ENCODE measurements around the gene TRAF3IP1. TPM values are rescaled to one million over a fixed set of nuclear protein-coding genes. Genes with fewer than 3 reads are reported as not detected.

Gene TRAF3IP1
- total and polyA plus RNA-seq, 10 donors: 2.6 to 19.2 (median 8.8) TPM

DNA sequence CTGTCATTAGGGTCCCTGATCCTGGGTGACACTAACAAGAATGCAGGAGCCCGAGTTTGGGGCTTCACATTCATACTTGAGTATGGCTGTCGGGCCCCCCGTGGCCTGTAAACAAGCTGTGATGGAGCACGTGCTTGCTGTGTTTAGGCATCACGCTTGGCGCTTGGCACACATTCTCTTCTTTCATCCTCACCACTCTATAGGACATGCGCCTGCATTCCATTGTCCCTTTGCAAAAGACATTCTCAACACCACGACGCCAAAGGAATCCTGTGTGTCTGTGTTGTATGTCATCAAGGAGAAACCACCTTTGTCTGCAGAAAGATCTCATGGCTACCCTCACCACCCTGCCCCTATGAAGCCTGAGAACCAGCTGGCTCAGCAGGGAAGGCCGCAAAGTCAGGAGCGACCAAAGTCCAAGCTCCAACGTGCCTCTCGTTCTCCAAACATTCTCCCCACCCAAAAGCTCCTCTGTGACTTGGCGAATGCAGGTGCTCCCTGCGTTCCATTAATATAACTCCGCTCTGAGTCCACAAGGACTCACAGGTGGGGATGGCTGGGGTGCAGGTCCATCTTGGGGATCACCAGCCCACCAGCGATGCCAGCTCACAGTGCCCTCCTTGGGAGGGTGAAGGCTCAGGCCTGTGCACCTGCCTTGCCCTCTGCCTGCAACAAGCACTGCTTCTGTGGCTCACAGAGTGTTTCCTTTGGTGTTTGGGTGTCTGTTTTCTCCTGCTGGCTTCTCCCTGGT, 25.8 kb upstream of the TRAF3IP1 start:
- H3K9me3 ChIP-seq: no peaks in the 10 kb centered on the region
- H3K4me1 ChIP-seq: peaks cover 3 to 10% (median 5%) of the 10 kb centered on the region in 6 donors
- peak; percentile 41 for DNase-seq
- WGBS, 5 donors: 86 to 92% (median 91%) methylated on average over 16 to 17 of the region's 17 CpGs
- H3K4me3 ChIP-seq: no peak overlapping the region
- H3K36me3 ChIP-seq: no peaks in the 10 kb centered on the region
- peaks cover 0 to 12% (median 0%) of the 10 kb centered on the region in 7 donors for H3K27me3 ChIP-seq (replicated peaks in 1 of 7)
- no peak overlapping the region for H3K27ac ChIP-seq
- no peak for TF ChIP-seq POLR2A (IDR thresholded peaks at IDR 0.05)
- no peak for TF ChIP-seq POLR2AphosphoS5 (IDR thresholded peaks at IDR 0.05)
- intact Hi-C loops (cut with DNase I; ENCODE audit: low total_unique reads): no loop called here

DNA sequence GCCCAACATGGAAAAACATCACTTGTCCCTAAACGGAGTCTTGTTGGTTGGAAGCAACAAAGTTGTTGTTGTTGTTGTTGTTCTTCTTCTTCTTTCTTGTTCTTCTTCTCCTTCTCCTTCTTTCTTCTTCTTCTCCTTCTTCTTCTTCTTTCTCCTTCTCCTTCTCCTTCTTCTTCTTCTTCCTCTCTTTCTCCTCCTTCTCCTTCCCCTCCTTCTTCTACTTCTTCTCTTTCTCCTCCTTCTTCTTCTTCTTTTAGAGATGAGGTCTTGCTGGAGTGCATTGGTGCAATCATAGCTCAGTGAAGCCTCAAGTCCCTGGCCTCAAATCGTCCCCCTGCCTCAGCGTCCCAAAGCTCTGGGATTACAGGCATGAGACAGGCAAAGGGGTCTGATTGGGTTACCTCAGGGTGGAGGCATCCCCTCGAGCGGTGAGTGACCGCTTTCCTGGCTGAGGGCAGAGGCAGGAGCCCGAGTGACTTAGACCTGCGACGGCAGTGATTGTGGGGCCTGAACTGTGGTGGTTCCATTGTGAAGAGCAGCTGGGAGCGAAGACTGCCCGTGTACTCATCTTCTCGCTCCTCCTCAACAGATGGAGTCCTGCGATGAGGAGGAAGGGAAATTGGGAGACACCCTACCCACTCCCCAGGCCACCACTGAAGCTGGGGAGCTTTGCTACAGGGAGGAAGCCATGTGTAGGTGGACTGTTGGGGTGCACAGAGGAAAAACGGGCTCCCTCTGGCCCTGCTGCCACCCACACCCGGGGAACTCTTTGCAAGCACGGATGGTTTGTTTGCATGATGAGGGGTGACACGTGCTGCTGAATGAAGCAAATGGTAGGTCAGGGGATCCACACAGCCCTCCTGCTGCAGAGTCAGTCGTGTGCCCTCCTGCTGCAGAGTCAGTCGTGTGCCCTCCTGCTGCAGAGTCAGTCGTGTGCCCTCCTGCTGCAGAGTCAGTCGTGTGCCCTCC, 24.9 kb upstream of the TRAF3IP1 start:
- Histone ChIP-seq H3K9me3 (no peaks in the 10 kb centered on the region), H3K4me3 (no peak overlapping the region), H3K27me3 (replicated peaks in 1 of 7) (peaks cover 0 to 12% (median 0%) of the 10 kb centered on the region in 7 donors), H3K27ac (no peak overlapping the region), H3K4me1 (peaks cover 0 to 2% (median 0%) of the 10 kb centered on the region in 6 donors), H3K36me3 (no peaks in the 10 kb centered on the region)
- peak; percentile 30 for DNase-seq
- intact Hi-C loops (cut with DNase I; ENCODE audit: low total_unique reads): no loop called here
- 70 to 77% (median 75%) methylated on average over 17 to 20 of the region's 21 CpGs for WGBS, 5 donors
- TF ChIP-seq, protein P1, sequence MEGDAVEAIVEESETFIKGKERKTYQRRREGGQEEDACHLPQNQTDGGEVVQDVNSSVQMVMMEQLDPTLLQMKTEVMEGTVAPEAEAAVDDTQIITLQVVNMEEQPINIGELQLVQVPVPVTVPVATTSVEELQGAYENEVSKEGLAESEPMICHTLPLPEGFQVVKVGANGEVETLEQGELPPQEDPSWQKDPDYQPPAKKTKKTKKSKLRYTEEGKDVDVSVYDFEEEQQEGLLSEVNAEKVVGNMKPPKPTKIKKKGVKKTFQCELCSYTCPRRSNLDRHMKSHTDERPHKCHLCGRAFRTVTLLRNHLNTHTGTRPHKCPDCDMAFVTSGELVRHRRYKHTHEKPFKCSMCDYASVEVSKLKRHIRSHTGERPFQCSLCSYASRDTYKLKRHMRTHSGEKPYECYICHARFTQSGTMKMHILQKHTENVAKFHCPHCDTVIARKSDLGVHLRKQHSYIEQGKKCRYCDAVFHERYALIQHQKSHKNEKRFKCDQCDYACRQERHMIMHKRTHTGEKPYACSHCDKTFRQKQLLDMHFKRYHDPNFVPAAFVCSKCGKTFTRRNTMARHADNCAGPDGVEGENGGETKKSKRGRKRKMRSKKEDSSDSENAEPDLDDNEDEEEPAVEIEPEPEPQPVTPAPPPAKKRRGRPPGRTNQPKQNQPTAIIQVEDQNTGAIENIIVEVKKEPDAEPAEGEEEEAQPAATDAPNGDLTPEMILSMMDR (IDR thresholded peaks at IDR 0.05 in 8 of 11, conservative IDR thresholded peaks at IDR 0.05 in 3 of 11): no peak
- TF ChIP-seq POLR2A (IDR thresholded peaks at IDR 0.05) (no peak), POLR2AphosphoS5 (IDR thresholded peaks at IDR 0.05) (no peak)

DNA sequence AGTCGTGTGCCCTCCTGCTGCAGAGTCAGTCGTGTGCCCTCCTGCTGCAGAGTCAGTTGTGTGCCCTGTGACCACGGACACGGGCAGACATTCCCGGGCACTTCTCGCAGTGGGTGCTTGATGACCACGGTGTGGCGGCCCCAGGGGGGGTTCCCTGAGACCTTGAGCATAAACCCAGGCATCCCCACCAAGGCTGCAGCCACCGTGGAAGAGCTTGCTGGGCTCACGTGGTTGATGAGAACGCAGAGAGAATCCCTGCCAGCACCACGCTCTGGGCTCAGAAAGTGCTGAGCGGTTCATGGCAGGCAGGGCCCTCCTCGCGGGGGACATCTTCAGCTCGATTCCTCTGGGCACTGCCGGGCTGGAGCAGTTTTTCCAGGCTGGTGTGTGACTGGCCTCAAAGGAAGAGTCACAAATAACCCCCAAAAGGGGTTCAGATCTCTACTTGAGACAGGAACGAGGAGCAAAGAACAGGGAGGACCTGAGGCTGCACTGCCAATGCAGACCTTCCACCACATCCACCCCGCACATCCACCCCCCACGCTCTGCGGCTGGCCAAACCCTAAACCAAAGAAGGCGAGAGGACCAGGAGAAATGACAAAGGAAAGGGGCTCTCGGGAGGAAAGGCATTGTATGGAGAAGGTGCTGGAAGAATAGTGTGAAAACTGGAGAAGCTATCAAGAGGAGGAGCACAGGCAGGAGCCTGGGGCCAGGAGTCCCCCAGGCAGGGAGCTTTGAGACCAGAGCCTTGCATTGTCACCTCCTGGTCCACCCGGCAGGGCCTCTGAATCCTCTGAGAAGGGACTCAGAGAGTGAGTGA, 23.5 kb upstream of the TRAF3IP1 start:
- peaks cover 0 to 12% (median 0%) of the 10 kb centered on the region in 7 donors for H3K27me3 ChIP-seq (replicated peaks in 1 of 7)
- no peak overlapping the region for H3K27ac ChIP-seq
- H3K4me3 ChIP-seq: no peak overlapping the region
- no peaks in the 10 kb centered on the region for H3K36me3 ChIP-seq
- no peaks in the 10 kb centered on the region for H3K9me3 ChIP-seq
- H3K4me1 ChIP-seq: no peaks in the 10 kb centered on the region
- 77 to 81% (median 79%) methylated on average over 15 to 24 of the region's 24 CpGs for WGBS, 5 donors
- peak; percentile 69 for DNase-seq
- TF ChIP-seq, protein P1 (IDR thresholded peaks at IDR 0.05 in 8 of 11, conservative IDR thresholded peaks at IDR 0.05 in 3 of 11): no peak
- TF ChIP-seq POLR2A (IDR thresholded peaks at IDR 0.05): no peak
- TF ChIP-seq POLR2AphosphoS5 (IDR thresholded peaks at IDR 0.05): no peak
- intact Hi-C loops (cut with DNase I; ENCODE audit: low total_unique reads): no loop called here

DNA sequence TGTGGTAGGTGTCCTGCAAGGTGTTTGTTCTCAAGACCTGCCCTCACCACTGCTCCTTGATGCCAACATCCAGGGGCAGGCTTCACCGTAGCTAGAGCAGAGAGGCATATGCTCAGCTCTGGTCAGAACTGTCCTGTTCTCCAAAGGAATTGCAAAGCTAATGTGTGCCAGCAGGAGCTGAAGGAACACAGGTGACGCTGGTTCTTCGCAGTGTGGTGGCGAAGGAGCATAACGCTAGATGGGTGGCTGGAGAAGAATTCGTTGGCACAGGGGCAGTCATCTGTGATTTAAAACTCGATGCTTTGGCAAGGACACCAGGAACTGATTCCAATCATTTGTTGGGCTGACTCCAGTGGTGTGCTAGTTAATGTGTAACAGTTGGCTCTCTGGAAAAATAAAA, 20.5 kb upstream of the TRAF3IP1 start:
- DNase-seq: peak; percentile 41
- H3K36me3 ChIP-seq: no peaks in the 10 kb centered on the region
- intact Hi-C loops (cut with DNase I; ENCODE audit: low total_unique reads): no loop called here
- H3K4me3 ChIP-seq: no peak overlapping the region
- 73 to 90% (median 87%) methylated on average over 7 of the region's 7 CpGs for WGBS, 5 donors
- H3K9me3 ChIP-seq: no peaks in the 10 kb centered on the region
- no peak overlapping the region for H3K27ac ChIP-seq
- H3K4me1 ChIP-seq: no peaks in the 10 kb centered on the region
- peaks cover 0 to 12% (median 0%) of the 10 kb centered on the region in 7 donors for H3K27me3 ChIP-seq (replicated peaks in 1 of 7)
- no peak for TF ChIP-seq POLR2AphosphoS5 (IDR thresholded peaks at IDR 0.05)
- TF ChIP-seq, protein P1 (IDR thresholded peaks at IDR 0.05 in 8 of 11, conservative IDR thresholded peaks at IDR 0.05 in 3 of 11): no peak

Measured in spleen (tissue), 11 donors.